Measurements from ENCODE around the gene ABCA3. TPM values are rescaled to one million over a fixed set of nuclear protein-coding genes. Genes with fewer than 3 reads are reported as not detected.

Gene ABCA3
- total RNA-seq, 2 experiments from 2014 or later, result 2.9 to 3.6 TPM

DNA sequence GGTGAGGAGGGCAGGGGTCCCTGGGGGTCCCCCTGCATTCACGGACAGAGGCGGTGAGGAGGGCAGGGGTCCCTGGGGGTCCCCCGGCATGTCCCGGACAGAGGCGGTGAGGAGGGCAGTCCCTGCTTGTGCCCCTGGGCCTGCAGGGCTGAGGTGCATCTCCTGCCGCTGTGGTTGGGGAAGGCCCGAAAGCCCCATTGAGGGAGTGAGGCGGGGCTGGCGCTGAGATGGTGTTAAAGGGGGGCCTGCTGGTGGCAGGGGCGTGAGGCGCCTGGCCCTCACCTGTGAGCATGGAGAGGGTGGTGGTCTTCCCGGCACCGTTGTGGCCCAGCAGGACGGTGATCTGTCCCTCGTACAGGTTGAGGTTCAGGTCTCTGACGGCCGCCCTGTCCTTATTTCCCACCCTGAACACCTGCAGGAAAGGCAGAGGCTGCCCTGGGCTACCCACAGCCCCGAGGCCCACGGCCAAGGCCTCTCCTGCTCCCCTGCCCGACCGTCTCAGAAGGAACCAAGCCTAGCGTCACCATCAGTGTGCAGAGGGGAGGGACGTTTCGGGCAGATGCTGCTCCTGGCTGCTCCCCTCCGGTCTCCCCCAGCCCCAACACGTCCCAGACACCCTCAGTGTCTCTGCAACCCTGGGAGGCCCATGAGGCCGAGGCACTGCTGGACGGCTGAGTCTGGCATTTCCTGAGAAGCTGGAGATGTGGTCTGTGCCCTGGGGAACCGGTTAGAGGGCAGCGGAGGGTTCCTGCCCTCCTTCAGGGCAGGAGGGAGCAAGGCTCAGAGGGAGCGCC lies 41.2 kb downstream of the ABCA3 start:
- intact Hi-C loops (cut with micrococcal nuclease), result no loop called here
- H3K36me3 Mint-ChIP-seq (ENCODE audit: low read depth), result no peaks in the 10 kb centered on the region
- CTCF ChIA-PET, result no interaction called here
- H3K4me3 Mint-ChIP-seq, result no peak overlapping the region
- no peaks in the 10 kb centered on the region for H3K27me3 Mint-ChIP-seq
- no peak overlapping the region for H3K27ac Mint-ChIP-seq
- TF ChIP-seq, protein P1, sequence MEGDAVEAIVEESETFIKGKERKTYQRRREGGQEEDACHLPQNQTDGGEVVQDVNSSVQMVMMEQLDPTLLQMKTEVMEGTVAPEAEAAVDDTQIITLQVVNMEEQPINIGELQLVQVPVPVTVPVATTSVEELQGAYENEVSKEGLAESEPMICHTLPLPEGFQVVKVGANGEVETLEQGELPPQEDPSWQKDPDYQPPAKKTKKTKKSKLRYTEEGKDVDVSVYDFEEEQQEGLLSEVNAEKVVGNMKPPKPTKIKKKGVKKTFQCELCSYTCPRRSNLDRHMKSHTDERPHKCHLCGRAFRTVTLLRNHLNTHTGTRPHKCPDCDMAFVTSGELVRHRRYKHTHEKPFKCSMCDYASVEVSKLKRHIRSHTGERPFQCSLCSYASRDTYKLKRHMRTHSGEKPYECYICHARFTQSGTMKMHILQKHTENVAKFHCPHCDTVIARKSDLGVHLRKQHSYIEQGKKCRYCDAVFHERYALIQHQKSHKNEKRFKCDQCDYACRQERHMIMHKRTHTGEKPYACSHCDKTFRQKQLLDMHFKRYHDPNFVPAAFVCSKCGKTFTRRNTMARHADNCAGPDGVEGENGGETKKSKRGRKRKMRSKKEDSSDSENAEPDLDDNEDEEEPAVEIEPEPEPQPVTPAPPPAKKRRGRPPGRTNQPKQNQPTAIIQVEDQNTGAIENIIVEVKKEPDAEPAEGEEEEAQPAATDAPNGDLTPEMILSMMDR (IDR thresholded peaks at IDR 0.05), result no peak
- DNase-seq, result no peak
- ATAC-seq, result no peak
- POLR2A ChIA-PET, result no interaction called here
- no peaks in the 10 kb centered on the region for H3K9me3 Mint-ChIP-seq
- H3K4me1 Mint-ChIP-seq (ENCODE audit: low read depth), result peaks cover 5% of the 10 kb centered on the region

DNA sequence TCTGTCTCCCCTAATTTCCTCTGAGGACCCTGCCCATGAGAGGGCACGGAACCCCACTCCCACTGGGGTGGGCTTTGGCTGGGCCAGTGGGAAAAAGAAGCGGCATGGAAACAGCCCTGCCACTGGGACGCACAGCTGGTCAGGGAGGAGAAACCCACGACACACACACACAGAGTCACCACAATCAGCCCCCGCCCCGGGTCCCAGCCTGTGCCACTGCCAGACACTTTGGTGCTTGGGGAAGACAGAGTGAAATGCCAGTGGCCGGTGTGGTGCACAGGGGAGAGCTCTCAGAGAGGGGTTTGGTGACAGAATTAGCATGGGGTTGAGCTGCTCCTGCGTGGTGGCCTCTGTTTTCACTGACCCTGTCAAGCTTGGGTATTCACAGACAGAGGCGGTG lies 41.9 kb downstream of the ABCA3 start:
- no peak overlapping the region for H3K27ac Mint-ChIP-seq
- ChIA-PET CTCF (no interaction called here), POLR2A (no interaction called here)
- intact Hi-C loops (cut with micrococcal nuclease), result no loop called here
- ATAC-seq (no peak), DNase-seq (no peak)
- peaks cover 5% of the 10 kb centered on the region for H3K4me1 Mint-ChIP-seq (ENCODE audit: low read depth)
- H3K4me3 Mint-ChIP-seq, result no peak overlapping the region
- H3K36me3 Mint-ChIP-seq (ENCODE audit: low read depth), result no peaks in the 10 kb centered on the region
- no peaks in the 10 kb centered on the region for H3K27me3 Mint-ChIP-seq
- H3K9me3 Mint-ChIP-seq, result no peaks in the 10 kb centered on the region
- TF ChIP-seq, protein P1 (IDR thresholded peaks at IDR 0.05), result no peak

DNA sequence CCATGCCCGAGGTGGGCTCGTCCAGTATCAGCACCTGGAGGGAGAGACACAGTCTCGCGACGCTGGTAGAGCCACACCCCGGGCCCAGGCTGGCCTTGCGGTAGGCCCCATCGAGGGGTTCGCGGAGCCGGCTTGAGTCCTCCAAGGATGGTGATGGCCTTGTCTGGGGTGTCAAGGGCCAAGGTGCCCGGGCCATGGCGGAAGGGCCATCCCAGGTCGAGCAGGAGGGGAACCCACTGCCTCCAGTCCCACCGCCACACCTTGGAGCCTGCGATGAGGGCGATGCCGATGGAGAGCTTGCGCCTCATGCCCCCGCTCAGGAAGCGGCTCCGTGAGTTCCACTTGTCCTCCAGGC lies 43.0 kb downstream of the ABCA3 start:
- intact Hi-C loops (cut with micrococcal nuclease), result no loop called here
- no peak overlapping the region for H3K27ac Mint-ChIP-seq
- no peaks in the 10 kb centered on the region for H3K36me3 Mint-ChIP-seq (ENCODE audit: low read depth)
- H3K9me3 Mint-ChIP-seq, result no peaks in the 10 kb centered on the region
- H3K27me3 Mint-ChIP-seq, result no peaks in the 10 kb centered on the region
- DNase-seq (no peak), ATAC-seq (no peak)
- H3K4me1 Mint-ChIP-seq (ENCODE audit: low read depth), result peaks cover 5% of the 10 kb centered on the region
- CTCF ChIA-PET, result no interaction called here
- TF ChIP-seq, protein P1 (IDR thresholded peaks at IDR 0.05), result no peak
- no peak overlapping the region for H3K4me3 Mint-ChIP-seq
- POLR2A ChIA-PET, result no interaction called here

DNA sequence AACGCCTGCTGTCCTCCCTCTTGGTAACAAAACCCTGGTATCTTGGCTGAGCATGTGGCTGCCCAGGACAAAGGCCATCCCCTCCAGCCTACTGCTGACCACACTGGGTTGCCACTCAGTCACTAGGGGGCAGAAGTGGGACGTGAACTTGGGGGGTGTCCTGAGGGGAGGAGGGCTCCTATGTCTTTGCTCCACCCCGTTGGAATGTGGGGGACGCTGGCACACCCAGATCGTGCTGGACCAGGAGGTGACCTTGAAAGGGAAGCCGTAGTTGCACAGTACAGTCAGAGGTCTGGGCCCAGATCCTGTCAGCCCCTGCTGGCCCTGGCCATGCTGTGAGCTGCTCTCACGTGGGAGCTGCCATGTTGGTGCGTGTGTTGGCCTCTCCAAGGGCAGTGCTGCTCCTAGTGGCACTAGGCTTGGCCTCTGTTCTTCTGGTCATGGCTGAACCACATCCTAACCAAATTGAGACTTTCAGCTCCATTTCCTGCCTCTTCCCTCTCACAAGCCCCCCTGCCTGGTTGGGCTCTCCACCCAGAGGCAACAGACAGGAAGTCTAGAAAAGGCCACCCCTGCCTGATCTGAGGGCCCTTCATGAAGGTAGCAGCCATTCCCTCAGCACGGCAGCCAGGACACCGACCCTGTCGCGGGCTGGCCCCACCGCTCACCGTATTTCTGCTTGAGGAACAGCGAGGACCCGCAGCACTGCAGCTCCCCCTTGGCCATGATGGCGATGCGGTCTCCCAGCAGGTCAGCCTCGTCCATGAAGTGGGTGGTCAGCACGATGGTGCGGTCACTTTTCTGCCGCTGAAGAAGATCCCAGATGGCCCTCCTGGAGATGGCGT lies 43.6 kb downstream of the ABCA3 start:
- no peak overlapping the region for H3K27ac Mint-ChIP-seq
- H3K4me3 Mint-ChIP-seq, result no peak overlapping the region
- intact Hi-C loops (cut with micrococcal nuclease), result no loop called here
- DNase-seq, result peak; percentile 38
- H3K4me1 Mint-ChIP-seq (ENCODE audit: low read depth), result peaks cover 5% of the 10 kb centered on the region
- CTCF ChIA-PET, result no interaction called here
- POLR2A ChIA-PET, result no interaction called here
- no peaks in the 10 kb centered on the region for H3K27me3 Mint-ChIP-seq
- peak; percentile 69 for ATAC-seq
- H3K36me3 Mint-ChIP-seq (ENCODE audit: low read depth), result no peaks in the 10 kb centered on the region
- H3K9me3 Mint-ChIP-seq, result no peaks in the 10 kb centered on the region
- TF ChIP-seq, protein P1 (IDR thresholded peaks at IDR 0.05), result peak; percentile 33
